Left forelimb (tissue), 1 donor: ENCODE measurements around the gene ABHD15.

Experiments
- DNase-seq: peaks from one replicate; pipeline ENCODE4 v3.0.0-alpha.2; 2018; ENCODE audit warnings: low spot score

Gene ABHD15

DNA sequence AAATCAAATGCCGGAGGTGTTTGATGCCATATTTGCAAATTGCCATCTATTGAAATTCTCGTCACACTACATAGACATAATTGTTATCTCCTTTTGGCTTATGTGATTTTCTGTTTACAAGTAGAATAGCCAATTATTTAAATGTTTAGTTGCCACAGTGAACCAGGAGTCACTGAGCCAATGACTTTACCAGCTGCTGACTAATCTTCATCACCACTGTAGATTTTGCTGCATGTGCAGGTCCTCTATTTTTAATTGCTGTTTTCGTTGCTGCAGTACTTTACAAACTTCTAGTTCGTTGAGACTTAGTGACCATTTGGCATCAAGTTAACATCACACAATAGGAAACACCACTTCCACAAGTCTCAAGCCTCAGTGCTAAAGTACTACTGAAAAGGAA, 22.8 kb downstream of the ABHD15 start:
- no peak for DNase-seq

DNA sequence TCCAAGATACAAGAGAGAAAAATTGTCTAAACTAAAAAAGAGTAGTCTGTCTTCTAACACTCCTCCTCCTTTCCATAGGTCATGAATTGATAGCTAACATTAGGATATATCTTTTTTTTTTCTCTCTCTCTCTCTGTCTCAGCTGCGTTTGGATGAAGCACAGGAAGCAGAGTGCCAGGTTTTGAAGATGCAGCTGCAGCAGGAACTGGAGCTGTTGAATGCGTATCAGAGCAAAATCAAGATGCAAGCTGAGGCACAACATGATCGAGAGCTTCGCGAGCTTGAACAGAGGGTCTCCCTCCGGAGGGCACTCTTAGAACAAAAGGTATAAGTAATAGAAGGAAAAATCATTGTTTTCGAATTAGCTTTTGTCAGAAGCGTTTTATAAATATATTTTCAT, 32.9 kb downstream of the ABHD15 start:
- DNase-seq = no peak

DNA sequence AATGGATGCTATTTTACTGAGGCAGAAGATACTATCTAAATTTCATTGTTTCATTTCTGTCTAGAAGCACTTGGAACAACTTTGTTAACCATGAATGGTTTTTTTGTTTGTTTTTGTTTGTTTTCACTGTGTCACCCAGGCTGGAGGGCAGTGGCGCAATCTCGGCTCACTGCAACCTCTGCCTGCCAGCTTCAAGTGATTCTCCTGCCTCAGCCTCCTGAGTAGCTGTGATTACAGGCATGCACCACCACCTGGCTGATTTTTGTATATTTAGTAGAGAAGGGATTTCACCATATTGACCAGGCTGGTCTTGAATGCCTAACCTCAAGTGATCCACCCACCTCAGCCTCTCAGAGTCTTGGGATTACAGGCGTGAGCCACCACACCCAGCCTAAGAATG, 40.5 kb downstream of the ABHD15 start:
- no peak for DNase-seq

GRCh38 chr17:29524692-29525091, 42.1 kb downstream of the ABHD15 start:
- DNase-seq = no peak

DNA sequence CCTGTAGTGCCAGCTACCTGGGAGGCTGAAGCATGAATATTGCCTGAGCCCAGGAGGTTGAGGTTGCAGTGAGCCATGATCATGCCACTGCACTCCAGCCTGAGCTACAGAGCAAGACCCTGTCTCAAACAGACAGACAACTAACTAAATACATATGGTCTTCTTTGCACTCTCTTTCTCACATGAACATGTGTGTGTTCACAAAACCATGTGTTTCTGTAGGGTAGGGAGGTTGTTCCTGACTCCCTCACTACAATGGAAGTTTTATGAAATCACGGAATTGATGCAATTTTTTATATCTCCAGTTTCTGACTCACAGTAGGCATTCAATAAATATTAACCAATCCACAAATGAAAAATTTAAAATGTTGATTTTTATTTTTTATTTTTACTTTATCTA, 48.5 kb downstream of the ABHD15 start:
- no peak for DNase-seq

DNA sequence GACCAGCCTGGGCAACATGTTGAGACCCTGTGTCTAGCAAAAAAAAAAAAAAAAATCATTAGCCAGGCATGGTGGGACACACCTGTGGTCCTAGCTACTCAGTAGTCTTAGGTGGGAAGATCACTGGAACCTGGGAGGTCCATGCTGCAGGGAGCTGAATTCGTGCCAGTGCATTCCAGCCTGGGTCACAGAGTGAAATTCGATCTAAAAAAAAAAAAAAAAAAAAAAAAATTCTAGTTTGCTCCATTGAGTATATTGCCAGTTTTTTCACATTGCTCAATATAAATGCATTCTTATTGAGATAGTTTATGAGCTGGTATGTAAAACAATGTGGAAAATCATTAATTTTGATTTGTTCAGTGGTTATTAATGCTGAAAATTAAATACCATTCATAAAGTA, 52.0 kb downstream of the ABHD15 start:
- no peak for DNase-seq

GRCh38 chr17:29510953-29511352, 55.9 kb downstream of the ABHD15 start:
- no peak for DNase-seq
